Measurements from ENCODE around the gene PIK3R5.

- no peak for TF ChIP-seq EZH2 (IDR thresholded peaks at IDR 0.05; ENCODE audit: low read length, missing control alignments)
- TF ChIP-seq CTCF (conservative IDR thresholded peaks at IDR 0.05 in 1 of 2, IDR thresholded peaks at IDR 0.05 in 1 of 2; ENCODE audit: low read depth in 1 of 2, low read length in 2 of 2): no peak
Measured at GRCh38 chr17:8918807-8919465, 46.6 kb downstream of the PIK3R5 start.

Data from fibroblast of lung (primary cell).